T-helper 1 cell (primary cell): ENCODE results near the gene CAMTA1.

Experiments used
- DNase-seq, 5 donors: peaks; one replicate each; pipeline ENCODE4 v3.0.0-alpha.2; 2012 to 2020

CAMTA1 gene

DNA sequence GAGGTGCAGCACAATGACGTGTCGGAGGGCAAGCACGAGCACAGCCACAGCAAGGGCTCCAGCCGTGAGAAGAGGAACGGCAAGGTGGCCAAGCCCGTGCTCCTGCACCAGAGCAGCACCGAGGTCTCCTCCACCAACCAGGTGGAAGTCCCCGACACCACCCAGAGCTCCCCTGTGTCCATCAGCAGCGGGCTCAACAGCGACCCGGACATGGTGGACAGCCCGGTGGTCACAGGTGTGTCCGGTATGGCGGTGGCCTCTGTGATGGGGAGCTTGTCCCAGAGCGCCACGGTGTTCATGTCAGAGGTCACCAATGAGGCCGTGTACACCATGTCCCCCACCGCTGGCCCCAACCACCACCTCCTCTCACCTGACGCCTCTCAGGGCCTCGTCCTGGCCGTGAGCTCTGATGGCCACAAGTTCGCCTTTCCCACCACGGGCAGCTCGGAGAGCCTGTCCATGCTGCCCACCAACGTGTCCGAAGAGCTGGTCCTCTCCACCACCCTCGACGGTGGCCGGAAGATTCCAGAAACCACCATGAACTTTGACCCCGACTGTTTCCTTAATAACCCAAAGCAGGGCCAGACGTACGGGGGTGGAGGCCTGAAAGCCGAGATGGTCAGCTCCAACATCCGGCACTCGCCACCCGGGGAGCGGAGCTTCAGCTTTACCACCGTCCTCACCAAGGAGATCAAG lies 878.3 kb downstream of the CAMTA1 start:
- DNase-seq, result no peak

DNA sequence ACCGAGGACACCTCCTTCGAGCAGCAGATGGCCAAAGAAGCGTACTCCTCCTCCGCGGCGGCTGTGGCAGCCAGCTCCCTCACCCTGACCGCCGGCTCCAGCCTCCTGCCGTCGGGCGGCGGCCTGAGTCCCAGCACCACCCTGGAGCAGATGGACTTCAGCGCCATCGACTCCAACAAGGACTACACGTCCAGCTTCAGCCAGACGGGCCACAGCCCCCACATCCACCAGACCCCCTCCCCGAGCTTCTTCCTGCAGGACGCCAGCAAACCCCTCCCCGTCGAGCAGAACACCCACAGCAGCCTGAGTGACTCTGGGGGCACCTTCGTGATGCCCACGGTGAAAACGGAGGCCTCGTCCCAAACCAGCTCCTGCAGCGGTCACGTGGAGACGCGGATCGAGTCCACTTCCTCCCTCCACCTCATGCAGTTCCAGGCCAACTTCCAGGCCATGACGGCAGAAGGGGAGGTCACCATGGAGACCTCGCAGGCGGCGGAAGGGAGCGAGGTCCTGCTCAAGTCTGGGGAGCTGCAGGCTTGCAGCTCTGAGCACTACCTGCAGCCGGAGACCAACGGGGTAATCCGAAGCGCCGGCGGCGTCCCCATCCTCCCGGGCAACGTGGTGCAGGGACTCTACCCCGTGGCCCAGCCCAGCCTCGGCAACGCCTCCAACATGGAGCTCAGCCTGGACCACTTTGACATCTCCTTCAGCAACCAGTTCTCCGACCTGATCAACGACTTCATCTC lies 879.1 kb downstream of the CAMTA1 start:
- no peak for DNase-seq

DNA sequence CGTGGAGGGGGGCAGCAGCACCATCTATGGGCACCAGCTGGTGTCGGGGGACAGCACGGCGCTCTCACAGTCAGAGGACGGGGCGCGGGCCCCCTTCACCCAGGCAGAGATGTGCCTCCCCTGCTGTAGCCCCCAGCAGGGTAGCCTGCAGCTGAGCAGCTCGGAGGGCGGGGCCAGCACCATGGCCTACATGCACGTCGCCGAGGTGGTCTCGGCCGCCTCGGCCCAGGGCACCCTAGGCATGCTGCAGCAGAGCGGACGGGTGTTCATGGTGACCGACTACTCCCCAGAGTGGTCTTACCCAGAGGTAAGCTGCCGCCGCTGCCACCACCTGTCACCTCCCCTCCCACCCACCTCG lies 879.6 kb downstream of the CAMTA1 start:
- DNase-seq, result no peak

DNA sequence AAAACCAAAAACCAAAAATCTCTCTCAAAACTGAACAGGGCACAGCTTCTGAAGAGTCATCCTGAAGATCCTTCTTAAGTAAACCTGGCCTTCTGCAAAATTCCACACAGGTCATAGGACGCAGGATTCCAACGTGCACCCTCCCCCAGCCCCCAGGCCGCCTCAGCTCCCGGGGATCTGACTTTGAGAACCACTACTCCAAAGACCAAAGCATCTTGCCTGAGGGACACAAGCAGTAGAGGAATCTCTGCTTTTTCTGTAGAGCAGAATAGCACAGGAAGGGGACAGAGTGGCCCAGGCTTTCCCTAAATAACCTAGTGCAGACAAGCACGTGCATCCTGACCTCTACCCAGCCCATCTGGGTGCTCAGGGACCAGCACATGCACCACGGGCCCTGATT lies 881.0 kb downstream of the CAMTA1 start:
- no peak for DNase-seq

DNA sequence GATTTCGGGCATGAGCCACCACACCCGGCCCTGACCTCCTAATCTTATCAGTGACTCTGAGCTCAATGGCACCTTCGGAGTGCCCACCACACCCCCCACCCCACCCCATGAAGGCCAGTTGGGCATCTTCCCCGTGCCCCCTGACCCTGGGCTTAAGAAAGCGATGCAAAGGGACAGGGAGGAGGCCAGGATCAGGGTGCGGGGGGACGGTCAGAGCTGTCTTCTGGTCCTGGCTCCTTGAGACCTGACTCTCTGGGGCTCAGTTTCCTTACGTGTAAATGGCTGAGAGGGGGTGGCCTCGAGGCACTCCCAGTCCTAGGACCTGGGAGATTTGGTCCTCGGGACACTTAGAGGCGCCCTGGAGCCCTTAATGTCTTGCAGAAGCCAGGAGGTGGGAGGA lies 881.9 kb downstream of the CAMTA1 start:
- no peak for DNase-seq

DNA sequence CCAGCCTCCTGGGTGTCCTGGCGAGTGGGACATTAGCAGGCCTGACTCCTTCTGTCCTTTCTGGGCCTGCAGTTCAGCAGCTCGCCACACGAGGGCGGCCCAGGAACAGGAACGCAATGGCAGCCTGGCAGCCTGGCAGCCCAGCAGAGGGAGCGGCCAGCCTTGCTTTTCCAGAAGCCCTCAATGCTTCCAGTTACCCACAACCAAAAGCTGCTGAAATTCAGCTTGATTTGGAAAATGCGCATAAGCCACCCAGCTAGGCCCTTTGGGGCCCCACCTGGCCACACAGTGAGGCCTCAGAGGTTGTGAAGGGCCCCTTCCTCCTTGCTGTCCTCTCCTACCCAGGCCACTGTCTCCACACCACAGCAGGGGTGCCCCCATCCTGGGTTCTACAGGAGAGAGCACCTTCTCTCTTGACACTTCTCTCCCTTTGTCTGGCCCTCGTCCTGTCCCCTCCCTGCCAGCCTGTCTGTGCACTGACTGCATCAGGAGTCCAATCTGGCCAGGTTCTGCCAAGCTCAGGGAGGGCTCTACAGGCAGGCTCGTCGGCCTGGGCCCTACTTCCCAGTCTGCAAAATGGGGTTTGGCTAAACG lies 882.5 kb downstream of the CAMTA1 start:
- DNase-seq, result peak; percentile 59 to 75 (median 69)

DNA sequence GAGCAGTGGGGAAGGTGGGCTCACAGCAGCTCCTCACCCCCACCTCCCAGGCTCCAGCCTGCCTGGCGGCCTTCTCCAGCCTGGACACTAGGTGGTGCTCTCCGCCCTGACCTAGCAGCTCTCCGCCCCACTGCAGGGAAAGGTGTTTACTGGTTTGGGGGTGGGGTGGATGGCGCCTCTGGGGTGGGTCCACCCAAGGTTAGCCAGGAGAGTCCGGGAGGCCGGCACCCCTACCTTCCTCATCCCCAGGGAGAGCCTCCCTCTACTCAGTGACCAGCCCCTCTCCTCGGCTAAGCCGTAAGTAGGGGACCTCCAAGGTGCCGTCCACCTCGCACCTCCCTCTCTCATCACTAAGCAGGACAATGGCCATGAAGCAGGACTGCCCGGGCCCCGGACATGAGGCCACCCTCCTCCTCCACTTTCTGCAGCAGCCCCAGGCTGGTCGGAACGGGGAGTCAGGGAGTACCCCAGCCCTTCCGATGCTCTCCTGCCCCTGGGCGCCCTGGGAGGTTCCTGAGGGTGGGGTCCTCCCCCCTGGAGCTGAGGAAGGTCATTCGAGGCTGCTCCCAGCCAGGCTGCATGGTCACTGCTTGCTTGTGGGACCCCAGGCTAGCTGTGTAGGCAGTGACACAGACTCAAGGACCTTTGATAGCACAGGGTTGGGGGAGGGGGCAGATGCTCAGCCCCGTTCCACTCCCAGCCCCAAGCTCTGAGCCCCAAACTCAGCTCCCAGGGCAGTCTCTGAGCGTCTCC lies 884.5 kb downstream of the CAMTA1 start:
- DNase-seq, result peak in 4 of 5 donors; percentile 23 to 49 (median 36)

DNA sequence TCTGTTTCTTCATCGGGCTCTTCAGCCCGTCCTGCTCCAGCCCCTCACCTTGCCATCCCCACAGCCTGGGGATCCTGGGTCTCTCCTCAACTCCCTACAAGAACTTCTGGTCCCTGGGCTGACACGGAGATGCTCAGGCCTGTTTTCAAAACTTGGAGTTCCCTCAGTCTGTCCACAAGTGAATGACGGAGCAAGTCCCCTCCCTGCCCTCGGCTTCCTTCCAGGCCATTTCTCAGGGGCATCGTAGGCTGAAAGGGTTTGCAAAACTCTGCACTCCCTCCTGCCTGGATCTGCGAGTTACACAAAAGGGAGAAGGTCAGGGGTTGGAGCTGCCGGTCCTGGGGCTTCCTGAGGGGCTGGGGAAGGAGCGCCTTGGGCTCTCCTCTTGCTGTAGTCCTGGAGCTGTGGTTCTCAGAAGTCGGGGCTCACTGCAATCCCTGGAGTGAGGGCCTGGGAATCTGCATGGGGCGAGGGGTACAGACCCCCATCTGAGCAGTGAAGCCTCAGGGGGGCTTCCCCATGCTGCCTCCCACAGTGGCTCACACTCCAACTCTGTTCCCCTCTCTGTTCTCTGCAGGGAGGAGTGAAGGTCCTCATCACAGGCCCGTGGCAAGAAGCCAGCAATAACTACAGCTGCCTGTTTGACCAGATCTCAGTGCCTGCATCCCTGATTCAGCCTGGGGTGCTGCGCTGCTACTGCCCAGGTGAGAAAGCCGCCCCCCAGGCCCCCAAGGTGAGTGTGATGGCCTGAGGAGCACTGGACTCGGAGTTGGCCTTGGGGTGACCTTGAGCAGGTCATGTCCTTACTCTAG lies 885.3 kb downstream of the CAMTA1 start:
- DNase-seq, result no peak

DNA sequence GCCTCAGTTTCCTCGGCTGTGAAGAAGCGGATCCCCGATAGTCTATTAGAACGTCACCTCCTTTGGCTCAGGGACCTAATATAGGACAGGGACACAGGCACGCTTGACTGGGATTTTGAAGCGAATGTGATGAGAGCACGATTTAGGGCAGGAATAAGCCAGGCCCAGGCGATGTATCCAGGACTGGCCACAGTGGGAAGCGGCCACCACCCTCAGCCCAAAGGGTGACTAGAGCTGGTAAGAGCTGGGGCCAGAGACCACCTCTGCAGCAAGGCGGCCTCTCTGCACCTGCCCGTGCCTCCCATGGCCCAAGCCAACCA lies 885.9 kb downstream of the CAMTA1 start:
- no peak for DNase-seq

DNA sequence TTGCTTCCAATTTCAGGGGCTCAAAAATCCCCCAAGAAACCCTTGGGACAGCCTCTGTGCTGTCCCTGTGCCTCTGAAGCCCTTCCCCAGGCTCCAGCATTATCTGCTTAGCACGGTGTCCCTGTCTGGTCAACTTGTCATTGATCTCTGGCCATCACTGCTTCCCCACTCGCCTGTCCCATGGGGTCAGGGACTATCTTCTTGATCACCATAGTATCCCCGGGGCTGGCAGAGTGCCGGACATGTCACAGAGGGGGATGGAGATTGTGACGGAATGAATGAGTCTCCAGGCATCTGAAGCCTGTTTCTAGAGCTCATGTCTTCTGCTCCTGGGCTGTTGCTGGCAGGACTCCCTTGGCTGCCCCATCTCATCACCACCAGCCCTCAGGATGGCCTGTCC lies 886.4 kb downstream of the CAMTA1 start:
- DNase-seq, result no peak

DNA sequence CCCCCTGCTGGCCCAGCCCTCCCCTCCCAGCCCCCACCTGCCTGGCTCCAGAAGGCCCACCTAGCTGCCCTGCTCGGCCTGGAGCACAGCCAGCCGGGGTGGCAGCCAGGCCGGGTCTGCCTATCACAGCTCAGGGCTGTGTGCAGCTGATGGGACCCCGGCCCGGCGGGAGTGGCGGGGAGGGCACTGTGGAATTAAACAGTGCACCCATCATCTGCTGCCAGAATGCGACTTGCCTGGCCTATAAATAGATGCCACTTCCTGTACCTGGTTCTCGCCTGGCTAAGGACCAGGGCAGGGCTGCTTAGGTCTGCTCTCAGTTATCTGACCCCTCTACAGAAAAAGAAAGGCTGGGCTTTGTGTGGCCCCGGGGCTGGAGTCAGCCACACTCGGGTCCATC lies 887.6 kb downstream of the CAMTA1 start:
- DNase-seq, result no peak

DNA sequence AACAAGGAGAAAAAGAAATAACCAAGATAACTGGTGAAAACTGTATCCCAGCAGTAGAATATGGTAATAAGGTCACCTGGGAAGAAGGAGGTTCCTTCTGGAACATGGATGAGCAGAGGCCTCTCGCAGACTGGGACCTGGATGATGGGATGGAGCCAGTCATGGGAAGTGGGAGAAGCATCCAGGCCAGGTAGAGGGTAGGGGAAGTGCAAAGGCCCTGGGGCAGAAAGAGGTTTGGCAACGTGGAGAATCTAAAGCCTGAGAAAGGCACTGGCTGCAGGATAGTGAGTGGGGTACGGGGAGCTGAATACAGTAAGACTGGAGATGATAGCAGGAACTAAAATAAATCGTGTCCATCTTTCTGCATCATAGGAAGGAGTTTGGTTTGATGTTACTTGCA lies 889.7 kb downstream of the CAMTA1 start:
- no peak for DNase-seq

DNA sequence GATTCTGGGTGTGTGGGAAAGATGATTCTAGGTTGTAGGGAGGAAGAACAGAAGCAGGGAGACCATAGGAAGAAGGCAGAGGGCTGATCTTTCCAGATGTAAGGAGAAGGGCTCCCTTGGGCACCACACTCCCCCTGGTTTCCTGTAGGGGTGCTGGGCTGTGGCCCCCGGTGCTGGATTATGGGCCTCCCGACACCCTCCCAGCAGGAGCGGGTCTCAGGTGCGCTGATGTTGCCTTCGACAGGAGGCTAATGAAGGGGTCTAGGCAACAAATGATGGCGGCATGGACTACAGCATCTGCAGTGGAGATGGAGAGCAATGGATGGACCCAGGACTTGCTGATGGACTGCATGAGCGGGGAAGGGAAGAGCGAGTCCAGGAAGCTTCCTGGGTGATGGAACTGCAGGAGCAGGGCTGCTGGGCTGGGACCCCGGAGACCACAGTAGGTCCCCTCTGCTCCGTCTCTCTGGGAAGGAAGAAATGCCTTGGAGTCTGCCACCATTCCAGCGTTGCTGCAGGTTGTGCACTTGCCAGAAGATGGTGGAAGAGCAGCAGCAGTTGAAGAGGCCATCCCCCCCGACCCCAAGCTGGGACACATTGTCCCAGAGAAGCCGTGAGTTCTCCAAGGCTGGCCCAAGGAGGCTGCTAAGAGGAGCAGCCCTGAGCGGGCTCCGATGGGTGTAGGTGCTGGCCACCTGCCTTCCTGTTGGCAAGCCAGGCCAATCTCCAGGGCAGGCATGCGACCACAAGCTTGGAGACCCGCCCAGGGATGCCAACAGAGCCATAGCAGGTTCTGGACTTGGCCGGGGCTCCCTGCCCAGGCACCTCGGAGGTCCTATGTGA lies 890.4 kb downstream of the CAMTA1 start:
- no peak for DNase-seq

DNA sequence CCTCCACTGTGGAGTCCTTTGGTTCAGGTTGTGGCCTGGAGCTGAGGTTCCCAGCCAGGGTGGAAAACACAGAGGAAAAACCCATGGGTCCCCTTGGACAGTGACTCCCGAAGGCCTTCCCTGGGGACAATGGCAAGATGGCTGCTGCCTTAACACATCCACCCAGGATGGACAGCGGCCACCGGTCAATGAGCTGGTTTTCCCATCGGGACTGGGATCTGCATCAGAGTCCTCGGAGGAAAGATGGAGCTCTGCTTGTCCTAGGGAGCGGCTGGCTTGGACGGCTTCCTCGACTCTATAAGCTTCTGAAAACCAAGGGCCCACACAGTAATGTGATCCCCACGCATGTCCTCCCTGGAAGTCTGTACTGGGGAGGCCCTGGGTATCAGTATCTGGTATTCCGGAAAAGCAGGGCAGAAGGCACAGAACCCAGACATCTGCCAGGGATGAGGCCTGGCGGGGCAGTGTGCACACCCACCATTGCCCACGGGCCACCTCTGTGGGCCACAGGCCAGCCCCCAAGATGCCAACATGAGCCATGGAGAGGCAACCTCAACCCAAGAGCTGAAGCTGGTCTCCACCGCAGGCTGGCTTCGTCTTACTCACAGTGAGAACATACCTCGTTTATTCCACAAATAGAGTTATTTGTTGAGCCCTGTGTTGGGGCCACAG lies 891.2 kb downstream of the CAMTA1 start:
- no peak for DNase-seq

DNA sequence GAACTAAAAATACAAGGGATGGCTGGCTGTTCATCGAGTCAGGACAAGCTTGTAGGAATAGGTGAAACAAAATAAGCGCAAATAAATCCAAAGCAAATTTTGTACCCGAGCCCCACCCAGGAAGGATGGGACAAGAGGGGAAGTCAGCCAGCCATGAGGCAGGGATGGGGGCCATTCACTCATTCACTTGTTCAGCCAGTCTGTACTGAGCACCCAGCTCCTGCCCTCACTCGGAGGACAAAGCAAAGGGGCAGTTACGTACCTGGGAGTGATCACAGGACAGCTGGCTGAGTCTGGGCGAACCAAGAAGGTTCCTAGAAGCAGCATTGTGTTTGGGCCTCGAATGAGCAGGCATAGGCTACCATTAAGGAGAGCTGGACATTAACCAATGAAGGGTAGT lies 891.9 kb downstream of the CAMTA1 start:
- no peak for DNase-seq

DNA sequence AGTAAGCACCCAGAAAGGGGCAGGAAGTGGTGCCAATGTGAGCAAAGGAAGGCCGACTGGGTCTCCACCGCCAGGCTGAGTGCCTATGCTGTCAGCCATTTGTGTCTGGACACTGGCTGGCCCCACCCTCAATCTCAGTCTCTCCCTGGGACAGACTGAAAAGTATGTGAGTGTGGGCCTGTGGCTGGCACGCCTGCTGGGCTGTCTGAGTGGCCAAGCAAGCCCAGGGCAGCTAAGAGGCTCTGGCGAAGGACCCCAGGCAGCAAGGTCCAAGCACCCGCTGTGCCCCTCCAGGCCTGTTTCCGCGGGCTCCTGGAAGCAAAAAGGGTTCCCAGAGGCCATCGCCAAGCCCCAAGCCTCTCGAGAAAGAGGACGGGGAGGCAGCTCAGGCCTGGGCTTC lies 892.6 kb downstream of the CAMTA1 start:
- DNase-seq, result no peak

DNA sequence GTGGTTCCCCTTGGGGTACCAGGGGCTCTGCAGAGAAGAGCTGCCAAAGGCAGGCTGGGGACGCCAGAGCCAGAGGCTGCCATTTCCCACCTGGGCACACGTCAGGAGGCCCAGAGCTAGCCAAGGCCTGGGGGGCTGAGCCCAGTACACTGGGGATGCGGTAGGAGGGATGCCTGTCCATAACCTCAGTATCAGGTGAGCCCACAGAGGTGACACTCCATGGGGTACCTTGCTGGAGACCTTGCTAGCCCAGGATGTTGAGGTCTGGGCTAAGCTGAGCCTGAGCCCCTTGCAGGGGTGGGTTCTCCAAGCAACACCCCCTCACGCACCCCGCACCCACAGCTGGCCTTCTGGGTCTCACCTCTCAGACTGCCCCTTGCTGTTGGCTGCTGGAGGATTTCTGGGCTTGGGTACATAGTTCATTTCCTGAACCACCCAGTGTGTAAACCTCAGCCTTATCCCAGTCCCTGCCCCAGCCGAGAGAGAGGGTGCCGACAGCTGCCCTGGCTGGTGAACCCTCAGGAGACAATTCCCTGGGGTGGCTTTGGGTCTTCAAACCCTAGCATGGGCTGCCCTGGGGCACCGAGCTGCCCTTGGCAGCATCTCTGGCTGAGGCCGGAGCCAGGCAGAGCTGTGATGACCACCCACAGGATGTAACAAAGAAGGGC lies 893.4 kb downstream of the CAMTA1 start:
- DNase-seq, result no peak

DNA sequence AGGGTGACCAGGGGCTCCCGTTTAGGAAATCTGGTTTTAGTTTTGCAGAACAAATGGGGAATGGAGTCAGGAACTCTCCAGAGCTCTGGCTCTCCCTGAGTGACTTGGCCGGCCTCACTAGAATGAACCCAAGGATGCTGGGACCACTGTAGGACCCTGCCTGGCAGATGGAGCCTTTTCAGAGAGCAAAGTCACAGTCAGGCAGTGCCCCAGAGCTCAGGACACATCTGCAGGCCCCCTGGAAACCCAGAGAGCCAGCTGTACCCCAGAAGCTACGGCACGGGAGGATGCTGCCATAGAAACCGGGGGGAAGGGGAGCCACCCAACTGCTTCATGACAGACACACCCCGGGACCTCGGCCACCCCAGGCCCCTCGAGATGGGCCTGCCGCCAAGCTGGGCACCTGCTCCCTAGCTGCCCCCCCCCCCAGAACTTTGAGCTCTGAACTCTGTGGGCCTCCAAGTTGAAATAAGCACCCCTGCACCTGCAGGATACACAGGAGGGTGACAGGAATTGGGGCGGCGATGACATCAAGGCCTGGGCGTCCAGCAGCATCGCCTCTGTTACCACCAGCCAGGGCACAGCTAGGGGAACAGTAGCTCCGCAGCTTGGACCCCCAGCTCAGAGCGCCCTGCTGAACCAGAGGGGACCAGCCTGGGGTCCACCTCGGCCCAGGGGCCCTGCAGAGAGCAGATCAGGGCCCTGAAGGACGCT lies 894.1 kb downstream of the CAMTA1 start:
- no peak for DNase-seq

DNA sequence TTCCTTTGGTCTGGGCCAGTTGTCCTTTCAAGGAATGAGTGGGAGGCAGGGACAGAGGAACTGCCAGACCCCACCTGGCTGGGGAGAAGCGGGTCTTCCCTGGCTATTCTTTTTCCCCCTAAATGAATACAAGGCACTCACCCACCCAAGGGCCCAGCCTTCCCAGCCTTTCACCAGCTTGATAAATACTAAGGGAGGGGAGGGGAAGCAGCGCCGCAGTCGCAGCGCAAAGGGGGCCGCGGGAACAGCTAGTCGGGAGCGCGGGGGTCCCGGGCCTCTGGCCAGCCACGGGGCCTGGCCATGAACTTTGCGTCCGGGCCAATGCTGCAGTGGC lies 894.6 kb downstream of the CAMTA1 start:
- no peak for DNase-seq
